Central memory CD8-positive, alpha-beta T cell (primary cell): ENCODE measurements around the gene NGB.

Experiments
- ATAC-seq: fragments of 150-1000 bp; cut with Tn5 transposase; replicated peaks from 2 replicates; pipeline ENCODE4 v1.10.0; 2022; ENCODE audit warnings: mild to moderate bottlenecking, moderate FRiP score, moderate number of reproducible peaks; ENCODE audit not compliant: poor library complexity, severe bottlenecking; ENCODE audit errors: extremely low read depth
- DNase-seq, 2 donors: peaks; one replicate each; pipeline ENCODE4 v3.0.0; 2021; ENCODE audit warnings: low spot score in 2 of 2
- H3K27ac Mint-ChIP-seq: one replicate; pipeline ENCODE4 v1.8.0; 2022; ENCODE audit warnings: low read depth, mild to moderate bottlenecking, moderate library complexity, mixed read lengths
- H3K27me3 Mint-ChIP-seq: one replicate; pipeline ENCODE4 v1.8.0; 2022; ENCODE audit warnings: mixed read lengths
- H3K36me3 Mint-ChIP-seq: one replicate; pipeline ENCODE4 v1.8.0; 2022; ENCODE audit warnings: mild to moderate bottlenecking, moderate library complexity, mixed read lengths; ENCODE audit not compliant: insufficient read depth
- H3K4me1 Mint-ChIP-seq: one replicate; pipeline ENCODE4 v1.8.0; 2022; ENCODE audit warnings: mixed read lengths
- H3K4me3 Mint-ChIP-seq: one replicate; pipeline ENCODE4 v1.8.0; 2022; ENCODE audit warnings: mild to moderate bottlenecking, moderate library complexity, mixed read lengths
- H3K9me3 Mint-ChIP-seq: one replicate; pipeline ENCODE4 v1.8.0; 2022; ENCODE audit warnings: mixed read lengths

The NGB gene

DNA sequence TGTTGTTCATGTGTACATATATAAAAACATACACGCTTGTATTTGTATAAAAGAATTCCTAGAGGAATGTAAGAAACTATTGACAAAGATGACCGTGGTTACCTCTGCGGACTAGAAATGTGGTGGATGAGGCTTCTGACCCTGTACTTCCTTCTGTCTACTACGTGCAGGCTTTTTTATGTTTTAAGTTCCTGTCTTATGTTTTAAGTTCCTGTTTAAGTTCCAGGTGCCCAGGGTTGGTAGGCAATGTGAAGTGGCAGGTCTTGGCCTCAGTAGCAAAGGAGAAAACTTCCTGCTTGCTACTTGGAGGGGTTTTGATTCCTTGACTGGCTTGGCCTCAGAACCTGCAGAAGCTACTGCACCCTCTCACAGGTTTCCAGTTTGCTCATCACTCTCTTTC is 38.1 kb upstream of the NGB start:
- H3K27me3 Mint-ChIP-seq, result no peaks in the 10 kb centered on the region
- H3K9me3 Mint-ChIP-seq, result no peaks in the 10 kb centered on the region
- no peaks in the 10 kb centered on the region for H3K4me1 Mint-ChIP-seq
- DNase-seq, result no peak
- H3K27ac Mint-ChIP-seq, result no peak overlapping the region
- no peak overlapping the region for H3K4me3 Mint-ChIP-seq
- ATAC-seq, result no peak
- H3K36me3 Mint-ChIP-seq, result no peaks in the 10 kb centered on the region

DNA sequence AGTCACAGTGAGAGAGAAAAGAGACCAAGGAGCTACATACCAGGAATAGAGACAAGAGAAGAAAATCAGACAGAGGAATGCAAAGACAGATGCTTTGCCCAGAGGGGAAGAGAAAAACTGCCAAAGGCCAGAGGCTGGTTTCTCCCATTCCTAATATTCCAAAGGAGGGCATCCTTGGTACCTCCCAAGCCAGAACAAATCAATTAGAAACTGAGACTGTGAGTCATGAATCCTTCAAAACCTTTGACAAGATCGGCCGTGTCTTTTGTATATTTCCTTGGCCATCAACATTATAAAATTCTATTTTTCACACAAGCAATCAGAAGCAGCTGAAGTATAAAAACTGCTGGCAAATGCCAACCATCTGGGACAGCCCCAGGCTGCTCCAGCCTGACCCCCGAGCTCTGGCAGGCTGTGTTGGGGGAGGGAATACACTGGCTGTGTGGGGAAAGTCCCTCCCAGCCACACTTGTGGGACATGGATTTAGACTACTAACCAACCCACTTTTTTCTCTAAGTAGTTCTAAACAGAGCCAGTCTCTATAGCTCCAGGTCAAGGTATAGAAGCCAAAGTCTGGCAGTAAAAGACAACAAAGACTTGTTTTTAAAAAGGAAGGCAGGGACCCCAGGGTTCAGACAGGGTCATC is 36.0 kb upstream of the NGB start:
- Mint-ChIP-seq H3K4me1 (peaks cover 5% of the 10 kb centered on the region), H3K4me3 (no peak overlapping the region), H3K36me3 (peaks cover 1% of the 10 kb centered on the region), H3K27me3 (no peaks in the 10 kb centered on the region), H3K9me3 (no peaks in the 10 kb centered on the region), H3K27ac (no peak overlapping the region)
- ATAC-seq (no peak), DNase-seq (no peak)

- ATAC-seq (no peak), DNase-seq (no peak)
- Mint-ChIP-seq H3K9me3 (no peaks in the 10 kb centered on the region), H3K36me3 (peaks cover 1% of the 10 kb centered on the region), H3K4me3 (no peak overlapping the region), H3K27ac (no peak overlapping the region), H3K27me3 (no peaks in the 10 kb centered on the region), H3K4me1 (peaks cover 5% of the 10 kb centered on the region)
Measured at GRCh38 chr14:77306416-77306815, 35.4 kb upstream of the NGB start.

DNA sequence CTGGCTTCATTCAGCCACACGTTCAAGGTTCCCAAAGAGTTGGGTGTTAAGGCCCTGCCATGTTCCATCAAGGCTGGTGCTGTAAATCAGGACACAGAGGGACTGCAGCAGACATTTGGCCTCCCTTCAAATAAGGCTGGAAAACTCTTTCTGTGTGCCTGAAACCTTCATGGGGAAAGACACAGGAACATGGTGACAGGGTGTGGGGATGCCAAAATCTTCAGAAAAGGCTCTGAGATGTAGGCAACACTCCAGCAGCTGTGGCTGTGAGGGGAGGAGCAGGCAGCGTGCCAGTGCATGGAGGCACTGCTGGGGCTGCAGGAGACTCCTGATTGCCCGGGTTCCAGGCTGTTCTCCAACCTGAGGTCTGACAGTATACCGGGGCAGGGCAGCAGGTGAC is 34.7 kb upstream of the NGB start:
- peaks cover 1% of the 10 kb centered on the region for H3K36me3 Mint-ChIP-seq
- no peak for DNase-seq

GRCh38 chr14:77303417-77304156 is 32.6 kb upstream of the NGB start:
- peak overlapping the region; percentile 39 for H3K27ac Mint-ChIP-seq
- DNase-seq (no peak), ATAC-seq (peak; percentile 61)
- no peaks in the 10 kb centered on the region for H3K27me3 Mint-ChIP-seq
- peaks cover 5% of the 10 kb centered on the region for H3K4me1 Mint-ChIP-seq
- H3K4me3 Mint-ChIP-seq, result no peak overlapping the region
- peaks cover 1% of the 10 kb centered on the region for H3K36me3 Mint-ChIP-seq
- H3K9me3 Mint-ChIP-seq, result no peaks in the 10 kb centered on the region

More for the DNA sequence above, 34.7 kb upstream of the NGB start:
- Mint-ChIP-seq H3K27ac (no peak overlapping the region), H3K4me1 (peaks cover 5% of the 10 kb centered on the region), H3K9me3 (no peaks in the 10 kb centered on the region), H3K27me3 (no peaks in the 10 kb centered on the region), H3K4me3 (no peak overlapping the region)
- no peak for ATAC-seq

DNA sequence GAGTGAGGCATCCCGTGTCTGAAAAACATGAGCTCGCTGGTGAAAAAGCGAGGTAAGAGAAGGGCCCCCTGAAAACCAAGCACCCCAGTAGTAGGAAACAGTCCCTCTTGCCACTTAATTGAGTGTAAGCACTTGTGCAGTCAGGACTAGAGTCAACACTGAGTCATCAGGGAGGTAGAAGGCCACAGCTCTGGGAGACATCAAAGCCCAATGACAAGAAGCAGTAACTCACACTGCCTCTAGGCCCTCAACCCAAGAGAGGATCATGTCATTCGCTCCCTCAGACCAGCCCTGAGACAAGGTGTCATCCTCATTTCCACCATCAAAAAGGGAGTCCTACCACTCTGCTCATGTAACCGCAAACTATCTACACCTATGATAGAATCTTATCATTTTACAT is 31.9 kb upstream of the NGB start:
- Mint-ChIP-seq H3K36me3 (peaks cover 1% of the 10 kb centered on the region), H3K4me1 (peaks cover 5% of the 10 kb centered on the region), H3K4me3 (no peak overlapping the region), H3K27me3 (no peaks in the 10 kb centered on the region), H3K27ac (peak overlapping the region; percentile 39), H3K9me3 (no peaks in the 10 kb centered on the region)
- DNase-seq (no peak), ATAC-seq (peak; percentile 69)

- no peaks in the 10 kb centered on the region for H3K9me3 Mint-ChIP-seq
Measured at GRCh38 chr14:77301103-77301502, 30.1 kb upstream of the NGB start.

GRCh38 chr14:77299771-77300170 is 28.8 kb upstream of the NGB start:
- Mint-ChIP-seq H3K36me3 (peaks cover 1% of the 10 kb centered on the region), H3K4me3 (no peak overlapping the region), H3K27me3 (no peaks in the 10 kb centered on the region), H3K4me1 (peaks cover 5% of the 10 kb centered on the region), H3K27ac (no peak overlapping the region), H3K9me3 (no peaks in the 10 kb centered on the region)
- DNase-seq, result no peak
- no peak for ATAC-seq

More at GRCh38 chr14:77301103-77301502, 30.1 kb upstream of the NGB start:
- DNase-seq (no peak), ATAC-seq (no peak)
- peaks cover 1% of the 10 kb centered on the region for H3K36me3 Mint-ChIP-seq
- peaks cover 5% of the 10 kb centered on the region for H3K4me1 Mint-ChIP-seq
- H3K27me3 Mint-ChIP-seq, result no peaks in the 10 kb centered on the region
- H3K4me3 Mint-ChIP-seq, result no peak overlapping the region
- no peak overlapping the region for H3K27ac Mint-ChIP-seq

GRCh38 chr14:77296906-77297305 is 25.9 kb upstream of the NGB start:
- no peaks in the 10 kb centered on the region for H3K9me3 Mint-ChIP-seq
- H3K27me3 Mint-ChIP-seq, result no peaks in the 10 kb centered on the region
- H3K27ac Mint-ChIP-seq, result no peak overlapping the region
- H3K4me3 Mint-ChIP-seq, result no peak overlapping the region
- no peaks in the 10 kb centered on the region for H3K36me3 Mint-ChIP-seq
- ATAC-seq (no peak), DNase-seq (no peak)
- no peaks in the 10 kb centered on the region for H3K4me1 Mint-ChIP-seq

- Mint-ChIP-seq H3K36me3 (no peaks in the 10 kb centered on the region), H3K27ac (no peak overlapping the region)
Measured at GRCh38 chr14:77296155-77296554, 25.1 kb upstream of the NGB start.

DNA sequence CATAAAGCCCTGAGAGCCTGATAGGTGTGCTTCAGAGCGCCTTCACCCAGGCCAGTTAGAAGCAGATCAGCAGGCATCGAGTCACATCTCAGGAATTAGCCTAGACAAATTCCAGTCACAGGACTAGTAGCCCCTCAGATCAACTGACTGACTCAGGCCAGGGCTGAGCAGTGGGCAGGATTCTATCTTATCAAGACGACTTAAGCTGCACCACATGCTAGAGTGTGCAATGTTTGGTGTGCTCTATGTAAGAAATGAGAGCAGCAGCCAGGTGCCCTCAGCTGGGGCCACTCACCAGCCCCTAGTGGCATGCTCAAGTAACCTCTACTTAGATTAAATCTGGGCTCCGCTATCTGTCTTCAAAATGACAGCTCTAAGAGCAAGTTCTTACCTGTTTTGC is 19.7 kb upstream of the NGB start:
- DNase-seq (no peak), ATAC-seq (no peak)
- H3K4me1 Mint-ChIP-seq, result no peaks in the 10 kb centered on the region
- no peak overlapping the region for H3K27ac Mint-ChIP-seq
- peaks cover 2% of the 10 kb centered on the region for H3K36me3 Mint-ChIP-seq
- H3K9me3 Mint-ChIP-seq, result no peaks in the 10 kb centered on the region
- no peaks in the 10 kb centered on the region for H3K27me3 Mint-ChIP-seq
- no peak overlapping the region for H3K4me3 Mint-ChIP-seq

More at GRCh38 chr14:77296155-77296554, 25.1 kb upstream of the NGB start:
- Mint-ChIP-seq H3K27me3 (no peaks in the 10 kb centered on the region), H3K4me3 (no peak overlapping the region), H3K9me3 (no peaks in the 10 kb centered on the region), H3K4me1 (no peaks in the 10 kb centered on the region)
- DNase-seq (no peak), ATAC-seq (no peak)

DNA sequence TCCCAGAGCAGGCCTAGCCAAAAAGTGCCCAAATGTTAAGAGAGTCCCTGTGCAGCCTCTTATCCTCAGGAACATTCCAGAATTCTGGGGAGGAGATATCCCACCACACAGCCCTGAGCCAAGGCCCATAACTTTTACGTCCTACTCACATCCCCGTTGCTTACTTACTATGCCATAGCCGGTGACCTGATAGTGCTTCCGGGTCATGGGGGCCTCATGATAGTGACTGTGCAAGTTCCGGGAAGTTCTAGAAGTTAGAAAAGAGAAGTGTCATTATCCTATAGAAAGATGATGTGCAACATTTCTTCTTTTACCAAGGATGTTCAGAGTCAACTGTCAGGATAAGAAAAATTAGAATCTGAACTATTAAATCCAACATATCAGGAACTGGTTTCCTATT is 15.6 kb upstream of the NGB start:
- no peak for ATAC-seq
- H3K36me3 Mint-ChIP-seq, result peaks cover 6% of the 10 kb centered on the region

GRCh38 chr14:77284466-77284865 is 13.5 kb upstream of the NGB start:
- no peaks in the 10 kb centered on the region for H3K4me1 Mint-ChIP-seq
- H3K27me3 Mint-ChIP-seq, result no peaks in the 10 kb centered on the region
- no peak for ATAC-seq
- H3K9me3 Mint-ChIP-seq, result no peaks in the 10 kb centered on the region
- no peak overlapping the region for H3K27ac Mint-ChIP-seq
- H3K36me3 Mint-ChIP-seq, result peaks cover 6% of the 10 kb centered on the region
- H3K4me3 Mint-ChIP-seq, result no peak overlapping the region
- no peak for DNase-seq

More for the DNA sequence above, 15.6 kb upstream of the NGB start:
- H3K4me3 Mint-ChIP-seq, result no peak overlapping the region
- H3K9me3 Mint-ChIP-seq, result no peaks in the 10 kb centered on the region
- H3K27ac Mint-ChIP-seq, result no peak overlapping the region
- DNase-seq, result no peak
- H3K4me1 Mint-ChIP-seq, result no peaks in the 10 kb centered on the region
- H3K27me3 Mint-ChIP-seq, result no peaks in the 10 kb centered on the region
